LNCAP (cell line): ENCODE results near the gene IL21.

Source experiments
- TF ChIP-seq, protein P1 (sequence below): fragments of 450-650 bp; IDR thresholded peaks from 2 replicates; pipeline ENCODE4 v1.5.1; 2017; ENCODE audit warnings: mild to moderate bottlenecking

Gene IL21

DNA sequence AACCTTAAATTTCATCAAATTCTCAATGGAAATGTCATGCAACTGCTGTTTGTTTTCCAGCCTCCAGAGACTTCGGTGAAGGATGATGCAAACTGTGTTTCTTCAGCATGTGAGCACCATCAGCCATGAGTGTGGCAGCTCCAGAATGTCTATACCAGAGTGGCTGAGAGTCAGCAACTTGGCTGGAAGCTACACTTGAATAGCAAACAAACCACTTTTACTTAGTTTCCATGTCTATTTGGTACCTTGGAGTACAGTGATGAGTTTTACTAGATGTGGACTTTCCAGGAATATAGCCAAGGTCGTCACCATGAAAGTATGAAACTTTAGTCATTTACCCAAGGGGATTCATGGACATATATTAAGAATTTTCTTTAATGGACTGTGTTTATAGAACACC lies 4.3 kb upstream of the IL21 start:
- TF ChIP-seq, protein P1, sequence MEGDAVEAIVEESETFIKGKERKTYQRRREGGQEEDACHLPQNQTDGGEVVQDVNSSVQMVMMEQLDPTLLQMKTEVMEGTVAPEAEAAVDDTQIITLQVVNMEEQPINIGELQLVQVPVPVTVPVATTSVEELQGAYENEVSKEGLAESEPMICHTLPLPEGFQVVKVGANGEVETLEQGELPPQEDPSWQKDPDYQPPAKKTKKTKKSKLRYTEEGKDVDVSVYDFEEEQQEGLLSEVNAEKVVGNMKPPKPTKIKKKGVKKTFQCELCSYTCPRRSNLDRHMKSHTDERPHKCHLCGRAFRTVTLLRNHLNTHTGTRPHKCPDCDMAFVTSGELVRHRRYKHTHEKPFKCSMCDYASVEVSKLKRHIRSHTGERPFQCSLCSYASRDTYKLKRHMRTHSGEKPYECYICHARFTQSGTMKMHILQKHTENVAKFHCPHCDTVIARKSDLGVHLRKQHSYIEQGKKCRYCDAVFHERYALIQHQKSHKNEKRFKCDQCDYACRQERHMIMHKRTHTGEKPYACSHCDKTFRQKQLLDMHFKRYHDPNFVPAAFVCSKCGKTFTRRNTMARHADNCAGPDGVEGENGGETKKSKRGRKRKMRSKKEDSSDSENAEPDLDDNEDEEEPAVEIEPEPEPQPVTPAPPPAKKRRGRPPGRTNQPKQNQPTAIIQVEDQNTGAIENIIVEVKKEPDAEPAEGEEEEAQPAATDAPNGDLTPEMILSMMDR, result no peak

DNA sequence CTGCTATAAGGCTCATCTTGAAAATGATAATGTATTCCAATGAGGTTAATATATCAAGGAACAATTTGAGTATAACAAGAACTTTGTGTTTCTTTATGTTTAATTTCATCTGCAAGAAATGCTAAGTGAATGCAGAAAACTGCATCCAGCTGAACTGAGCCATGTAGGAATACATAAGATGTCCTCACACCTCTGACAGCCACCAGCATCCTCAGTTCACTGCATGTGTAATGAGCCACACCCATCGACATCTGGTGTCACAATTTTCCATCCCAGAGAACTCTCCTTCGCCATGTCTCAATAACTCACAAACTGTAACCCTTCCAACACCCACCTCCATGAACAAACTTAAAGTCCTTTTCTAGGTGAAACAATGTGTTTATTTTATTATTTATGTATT lies 3.3 kb upstream of the IL21 start:
- TF ChIP-seq, protein P1, result no peak

DNA sequence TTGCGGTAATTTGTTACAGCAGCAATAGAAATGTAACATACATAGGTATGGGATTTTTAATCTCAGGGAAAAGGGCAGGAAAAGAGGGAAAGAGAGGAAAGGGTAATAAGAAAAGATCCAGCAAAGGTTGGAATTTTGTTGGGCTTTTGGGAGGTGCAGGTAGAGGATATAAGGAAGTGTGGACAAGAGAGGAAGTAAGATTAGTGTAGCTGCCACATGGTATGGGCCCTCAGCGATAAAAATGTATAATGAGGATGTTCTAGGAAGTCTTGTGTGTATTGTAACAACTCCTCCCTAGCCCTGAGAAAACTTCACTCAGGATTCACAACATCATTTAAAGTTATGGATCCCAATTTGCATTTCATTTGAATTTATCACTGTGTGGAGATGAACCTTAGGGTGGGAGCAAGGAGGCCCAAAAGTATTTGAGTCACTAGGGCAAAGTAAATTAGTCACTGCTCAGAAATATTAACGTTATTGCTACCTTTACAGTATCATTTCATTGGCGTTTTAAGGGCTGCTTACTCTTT lies 2.8 kb upstream of the IL21 start:
- TF ChIP-seq, protein P1, result no peak

DNA sequence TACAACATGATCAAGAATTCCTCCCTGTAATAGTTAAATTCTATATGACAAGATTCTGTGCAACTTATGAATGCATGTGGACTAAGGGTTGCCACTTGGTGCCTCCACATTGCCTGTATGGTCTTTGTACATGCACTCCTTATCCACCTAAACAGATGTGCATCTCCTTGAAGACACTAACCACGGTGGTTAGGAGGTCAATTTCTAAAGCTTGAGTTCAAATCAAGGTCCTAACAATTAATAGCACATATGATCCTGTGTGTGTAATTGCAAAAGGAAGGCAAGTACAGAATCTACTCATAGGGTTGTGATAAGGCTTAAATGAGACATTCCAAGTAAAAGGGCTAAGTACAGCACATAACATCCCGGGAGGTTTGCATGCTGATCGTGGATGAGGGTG lies 1.5 kb upstream of the IL21 start:
- TF ChIP-seq, protein P1, result no peak

DNA sequence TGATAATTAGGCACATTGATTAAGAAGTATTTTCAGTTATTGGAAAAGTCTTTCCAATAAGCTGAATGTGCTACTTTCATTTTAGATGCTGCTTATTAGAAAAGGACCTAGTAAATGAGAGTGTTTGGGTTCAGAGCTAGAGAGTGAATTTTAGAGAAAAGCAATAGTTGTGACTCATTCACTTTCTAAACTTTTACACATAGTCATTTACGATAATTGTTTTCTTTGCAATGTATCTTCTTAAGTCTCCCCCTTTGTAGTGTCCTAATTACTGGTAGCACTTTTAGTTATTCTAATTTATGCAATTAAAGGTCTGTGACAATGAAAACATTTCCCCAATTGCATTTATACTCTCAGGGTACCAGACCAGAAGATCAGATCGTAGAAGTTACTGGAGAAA lies 1.3 kb downstream of the IL21 start:
- TF ChIP-seq, protein P1, result no peak

DNA sequence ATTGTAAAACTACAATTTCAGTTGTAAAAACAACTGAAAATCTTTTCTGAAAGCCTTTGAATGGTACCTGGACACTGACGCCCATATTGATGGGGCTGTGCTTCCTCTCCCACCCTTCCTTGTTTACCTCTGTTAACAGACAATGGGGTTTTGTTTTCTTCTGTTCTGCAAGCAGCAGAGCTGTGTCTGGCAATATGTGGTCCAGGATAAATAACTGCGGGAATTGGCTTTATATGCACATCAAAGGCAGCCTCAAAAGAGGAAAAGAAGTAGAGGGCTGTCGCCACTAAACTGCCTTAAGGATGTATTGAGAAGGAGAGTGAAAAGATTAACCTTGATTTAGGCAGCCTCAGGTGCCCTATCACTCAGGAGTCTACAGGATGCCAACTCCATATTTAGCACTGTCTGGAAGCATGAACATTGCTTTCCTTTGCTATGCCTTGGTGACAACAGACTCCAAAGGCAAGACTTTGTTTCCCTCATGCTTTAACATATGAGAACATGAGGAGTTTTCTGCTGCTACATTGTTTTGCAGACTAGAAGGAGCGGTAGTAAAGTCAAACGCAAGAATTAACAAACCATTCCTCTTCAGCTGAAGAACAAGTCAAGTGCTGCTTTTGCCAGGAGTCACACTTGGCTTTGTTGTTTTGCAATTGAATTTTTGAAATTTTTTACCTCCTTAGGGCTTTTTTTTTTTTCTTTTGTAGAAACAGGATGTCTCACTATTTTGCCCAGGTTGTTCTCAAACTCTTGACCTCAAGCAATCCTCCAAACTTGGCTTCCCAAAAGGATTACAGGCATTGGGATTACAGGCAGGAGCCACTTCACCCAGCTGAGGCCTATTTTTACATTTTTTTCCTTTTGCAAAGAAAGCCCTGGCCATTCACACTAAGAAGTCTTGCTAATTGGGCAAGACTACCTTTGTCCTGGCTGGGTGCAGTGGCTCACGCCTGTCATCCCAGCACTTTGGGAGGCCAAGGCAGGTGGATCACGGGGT lies 3.0 kb downstream of the IL21 start:
- TF ChIP-seq, protein P1, result no peak

DNA sequence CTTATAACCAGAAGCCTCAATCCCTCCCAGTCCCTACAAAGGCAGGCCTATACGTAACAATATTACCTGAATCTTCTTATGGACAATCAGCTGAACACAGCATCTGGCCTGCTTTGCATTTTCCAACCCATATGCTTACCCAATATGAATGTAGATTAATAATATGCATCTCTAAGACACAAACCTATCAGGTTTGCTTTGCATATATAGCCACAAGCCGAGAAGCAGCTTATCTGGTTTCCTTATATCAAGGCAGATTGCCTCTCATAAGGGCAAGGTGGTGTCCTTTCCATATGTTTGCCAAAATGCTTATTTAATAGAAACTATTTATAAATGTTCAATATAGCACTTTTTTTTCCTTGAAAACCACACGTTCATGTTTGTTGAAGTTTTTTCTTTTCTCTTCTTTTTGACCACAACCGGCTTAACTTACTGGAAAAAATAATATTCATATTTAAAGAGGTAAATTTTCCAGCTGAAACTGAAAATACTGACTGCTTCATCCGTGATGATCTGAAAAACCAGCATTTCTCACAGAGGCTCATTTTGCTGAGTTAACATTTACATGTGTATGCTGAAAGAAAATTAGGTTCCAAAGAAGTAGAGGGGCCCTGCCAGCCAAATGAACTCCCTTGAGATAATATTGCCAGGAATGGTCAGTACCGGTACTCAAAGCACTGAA lies 3.8 kb downstream of the IL21 start:
- TF ChIP-seq, protein P1, result no peak
